HK-2 (cell line): ENCODE results near the gene MTERF2.

ENCODE experiments used
- DNase-seq: peaks from one replicate; pipeline ENCODE4 v3.0.0-alpha.2; 2018; ENCODE audit not compliant: unreplicated experiment

MTERF2 gene

GRCh38 chr12:106987846-106988245 lies 900 bp upstream of the MTERF2 start:
- DNase-seq = no peak

DNA sequence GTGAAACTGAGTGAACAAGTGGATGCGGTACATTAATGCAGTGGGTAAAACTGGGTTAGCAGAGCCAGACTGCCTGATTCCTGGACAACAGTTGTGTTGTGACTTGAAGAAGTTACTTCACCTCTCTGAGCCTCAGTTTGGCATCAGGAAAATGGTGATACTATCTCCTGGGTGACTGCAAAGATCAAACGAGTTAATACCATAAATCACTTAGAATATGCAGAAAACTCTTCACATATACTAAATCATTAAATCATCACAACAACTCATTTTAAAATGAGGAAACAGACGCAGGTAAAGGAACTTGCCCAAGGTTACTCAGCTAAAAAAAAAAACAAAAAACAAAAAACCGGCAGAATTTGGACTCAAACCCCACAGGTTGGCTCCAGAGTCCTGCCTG lies 811 bp downstream of the MTERF2 start:
- DNase-seq = no peak

GRCh38 chr12:106985479-106985878 lies 1.5 kb downstream of the MTERF2 start:
- no peak for DNase-seq

- no peak for DNase-seq
Observed at GRCh38 chr12:106984588-106985137, 2.3 kb downstream of the MTERF2 start.

GRCh38 chr12:106982229-106982628 lies 4.7 kb downstream of the MTERF2 start:
- DNase-seq = no peak

GRCh38 chr12:106981788-106982187 lies 5.2 kb downstream of the MTERF2 start:
- no peak for DNase-seq

DNA sequence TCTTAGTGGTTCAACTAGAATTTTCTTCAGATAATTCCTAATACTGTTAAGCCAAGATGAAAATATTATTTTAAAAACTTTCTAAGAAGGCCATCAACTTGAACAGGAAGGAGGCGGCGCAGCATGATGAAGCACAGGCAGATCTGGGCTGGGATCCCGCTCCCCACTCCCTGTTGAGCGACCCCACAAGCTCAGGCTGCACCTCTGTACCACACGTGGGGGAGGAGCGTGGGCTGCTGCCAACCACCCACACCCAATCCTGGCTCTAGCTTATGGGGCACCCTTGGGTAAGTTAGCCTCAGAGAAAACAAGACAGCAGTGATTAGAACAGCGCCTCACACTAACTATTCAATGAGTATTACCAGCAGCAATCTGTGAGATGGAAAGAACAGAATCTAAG lies 6.0 kb downstream of the MTERF2 start:
- DNase-seq = no peak

GRCh38 chr12:106978035-106978800 lies 8.7 kb downstream of the MTERF2 start:
- no peak for DNase-seq

DNA sequence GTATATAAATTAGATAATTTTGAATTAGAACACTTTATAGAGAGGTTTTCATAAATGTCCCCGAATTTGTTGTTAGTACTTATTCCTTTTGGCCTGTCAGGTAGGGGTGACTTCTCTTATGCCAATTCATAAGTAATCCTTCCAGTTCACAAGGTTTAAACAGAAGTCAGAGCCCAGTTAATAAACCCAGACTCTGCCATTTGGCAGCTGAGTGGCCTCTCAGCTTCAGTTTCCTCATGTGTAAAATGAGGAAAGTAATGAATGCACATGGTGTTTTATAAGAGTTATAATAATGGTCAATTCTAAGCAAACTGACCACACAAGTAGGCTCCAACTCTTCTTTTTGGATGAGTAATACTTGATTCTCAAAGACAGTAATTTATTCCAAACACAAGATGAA lies 10.3 kb downstream of the MTERF2 start:
- no peak for DNase-seq

DNA sequence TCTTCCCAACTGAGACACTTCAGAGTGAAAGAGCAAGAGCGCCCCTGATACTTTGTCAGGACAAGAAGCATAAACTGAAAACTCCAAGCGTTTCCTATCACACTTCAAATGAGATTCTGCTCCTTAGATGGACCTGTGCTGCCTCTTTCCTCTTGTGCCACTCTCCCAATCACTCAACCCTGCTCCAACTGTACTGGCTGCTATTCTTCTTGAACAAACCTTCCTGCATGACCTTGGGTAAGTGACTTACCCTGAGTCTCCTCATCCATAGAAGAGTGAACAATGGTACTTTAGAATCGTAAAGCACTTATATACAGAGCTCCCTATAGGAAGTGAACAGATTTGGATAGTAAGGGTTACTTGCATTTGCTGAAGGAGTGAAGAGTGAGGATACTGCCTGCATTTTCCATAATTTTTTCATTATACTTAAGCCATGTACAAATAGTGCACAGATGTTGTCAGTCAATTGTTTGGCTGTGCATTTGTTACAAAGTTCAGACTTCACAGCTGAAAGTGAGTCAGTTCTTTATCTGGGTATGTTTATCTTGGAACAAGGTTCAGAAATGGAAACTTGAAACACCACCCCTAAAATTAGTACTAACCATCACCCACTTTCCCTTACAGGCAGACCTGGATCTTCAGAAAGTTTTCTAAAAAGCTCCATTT lies 10.8 kb downstream of the MTERF2 start:
- no peak for DNase-seq

DNA sequence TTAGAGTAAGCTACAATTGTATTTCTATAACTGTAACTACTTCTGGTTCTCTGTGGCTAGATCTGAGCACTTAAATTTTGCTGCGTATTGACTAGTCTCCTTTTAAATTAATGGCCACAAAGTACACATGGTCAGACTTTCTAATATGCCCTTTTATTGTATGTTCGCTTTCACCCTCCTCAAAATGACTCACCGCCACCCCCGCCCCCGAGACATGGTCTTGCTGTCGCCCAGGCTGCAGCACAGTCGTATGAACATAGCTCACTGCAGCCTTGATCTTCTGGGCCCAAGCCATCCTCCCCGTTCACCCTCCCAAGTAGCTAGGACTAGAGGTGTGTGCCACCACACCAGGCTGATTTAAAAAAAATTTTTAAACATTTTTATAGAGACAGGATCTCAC lies 11.8 kb downstream of the MTERF2 start:
- no peak for DNase-seq

- DNase-seq = no peak
Observed at GRCh38 chr12:106974511-106974910, 12.4 kb downstream of the MTERF2 start.

DNA sequence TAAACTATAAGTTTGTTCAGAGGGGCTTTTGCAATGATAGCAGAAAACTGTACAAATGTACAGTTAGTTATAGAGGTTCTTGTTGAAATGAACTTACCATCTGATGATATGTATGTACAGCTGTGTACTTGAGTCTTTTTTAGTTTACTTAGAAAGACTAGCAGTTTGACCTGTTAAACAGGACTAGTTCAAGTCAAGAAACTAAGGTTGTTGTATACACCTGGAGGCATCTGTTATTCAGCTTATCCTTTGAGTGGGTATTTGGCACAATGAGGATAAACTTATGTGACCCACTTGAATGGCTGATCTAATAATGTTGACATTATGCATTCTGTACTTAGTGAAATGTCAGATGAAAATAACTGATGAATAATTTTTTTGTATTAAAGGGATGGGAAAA lies 13.4 kb downstream of the MTERF2 start:
- no peak for DNase-seq

DNA sequence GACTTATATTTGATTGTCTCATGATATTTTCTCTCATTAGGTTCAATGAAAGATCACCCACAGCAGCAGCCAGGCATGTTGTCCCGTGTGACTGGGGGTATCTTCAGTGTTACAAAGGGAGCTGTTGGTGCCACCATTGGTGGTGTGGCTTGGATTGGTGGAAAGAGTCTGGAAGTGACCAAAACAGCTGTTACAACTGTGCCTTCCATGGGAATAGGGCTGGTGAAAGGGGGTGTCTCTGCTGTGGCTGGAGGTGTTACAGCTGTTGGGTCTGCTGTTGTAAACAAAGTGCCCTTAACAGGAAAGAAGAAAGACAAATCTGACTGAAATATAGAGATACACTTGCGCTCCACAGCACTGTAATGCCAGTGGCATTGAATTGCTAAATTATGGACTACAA lies 15.9 kb downstream of the MTERF2 start:
- DNase-seq = no peak

GRCh38 chr12:106964526-106964925 lies 22.4 kb downstream of the MTERF2 start:
- no peak for DNase-seq

GRCh38 chr12:106962286-106962685 lies 24.7 kb downstream of the MTERF2 start:
- DNase-seq = no peak

- no peak for DNase-seq
Observed at GRCh38 chr12:106960443-106960842, 26.5 kb downstream of the MTERF2 start.

- DNase-seq = no peak
Observed at GRCh38 chr12:106957583-106957982, 29.4 kb downstream of the MTERF2 start.

DNA sequence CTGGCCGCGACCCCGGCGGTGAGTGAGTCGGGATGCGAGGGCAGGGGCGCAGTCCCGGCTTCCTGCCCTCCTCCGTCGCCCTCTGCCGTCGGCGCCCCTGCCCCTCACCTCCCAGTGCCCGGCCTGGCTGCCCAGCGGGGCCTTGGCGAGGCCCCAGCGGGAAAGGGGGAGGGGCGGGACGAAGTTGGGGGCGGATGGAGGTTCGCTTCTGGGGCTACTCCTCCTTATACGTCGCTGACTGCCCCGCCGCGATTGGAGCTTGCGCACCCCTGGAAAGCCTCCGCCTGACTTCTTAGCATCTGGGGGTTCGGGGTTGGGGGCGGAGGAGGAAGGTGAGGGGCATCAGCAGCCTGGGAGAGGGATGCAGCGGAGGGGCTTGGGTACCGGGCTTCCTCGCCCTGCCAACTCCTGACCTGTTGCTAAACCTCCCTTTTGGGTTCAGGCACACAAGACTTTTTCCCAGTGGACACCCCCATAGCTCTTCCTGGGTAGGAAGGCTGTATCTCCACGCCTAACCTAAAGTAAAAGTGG lies 30.8 kb downstream of the MTERF2 start:
- DNase-seq = no peak

DNA sequence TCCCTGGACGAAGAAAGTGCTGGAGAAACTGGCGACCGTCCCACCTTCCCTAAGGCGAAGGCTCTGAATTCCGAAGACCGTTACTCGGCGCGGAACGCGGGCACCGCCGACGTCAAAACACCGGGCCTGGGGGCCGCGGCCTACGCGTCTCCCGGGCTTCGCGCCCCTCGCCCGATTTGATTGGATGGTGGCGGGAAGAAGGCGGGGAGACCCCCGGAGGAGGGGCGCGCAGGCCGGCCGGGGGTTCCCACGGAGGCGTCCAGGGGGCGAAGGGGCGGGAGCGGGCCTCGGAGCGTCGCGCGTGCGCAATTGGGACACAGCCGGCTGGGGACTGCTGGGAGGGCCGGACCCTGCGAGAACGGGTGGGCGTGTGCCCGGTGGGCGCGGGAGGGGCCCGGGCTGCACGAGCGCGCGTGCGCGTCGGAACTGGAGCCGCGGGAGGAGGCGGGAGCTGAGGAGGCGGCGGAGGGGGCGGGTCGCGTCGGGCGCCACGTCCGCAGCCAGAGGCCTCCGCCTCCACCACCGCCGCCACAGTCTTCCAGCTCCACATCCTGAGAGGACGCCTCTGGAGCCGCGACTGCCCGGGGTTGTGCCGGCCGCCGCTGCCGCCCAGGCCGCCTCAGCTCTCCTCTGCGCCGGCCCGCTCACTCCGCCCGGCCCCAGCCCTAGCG lies 31.4 kb downstream of the MTERF2 start, which contains the start of gene TMEM263:
TMEM263 (plus strand) TSS at position 531 of the 671 bp plus-strand sequence. CDS start 11,210 bp downstream, outside the sequence.
- peak; percentile 97 for DNase-seq

DNA sequence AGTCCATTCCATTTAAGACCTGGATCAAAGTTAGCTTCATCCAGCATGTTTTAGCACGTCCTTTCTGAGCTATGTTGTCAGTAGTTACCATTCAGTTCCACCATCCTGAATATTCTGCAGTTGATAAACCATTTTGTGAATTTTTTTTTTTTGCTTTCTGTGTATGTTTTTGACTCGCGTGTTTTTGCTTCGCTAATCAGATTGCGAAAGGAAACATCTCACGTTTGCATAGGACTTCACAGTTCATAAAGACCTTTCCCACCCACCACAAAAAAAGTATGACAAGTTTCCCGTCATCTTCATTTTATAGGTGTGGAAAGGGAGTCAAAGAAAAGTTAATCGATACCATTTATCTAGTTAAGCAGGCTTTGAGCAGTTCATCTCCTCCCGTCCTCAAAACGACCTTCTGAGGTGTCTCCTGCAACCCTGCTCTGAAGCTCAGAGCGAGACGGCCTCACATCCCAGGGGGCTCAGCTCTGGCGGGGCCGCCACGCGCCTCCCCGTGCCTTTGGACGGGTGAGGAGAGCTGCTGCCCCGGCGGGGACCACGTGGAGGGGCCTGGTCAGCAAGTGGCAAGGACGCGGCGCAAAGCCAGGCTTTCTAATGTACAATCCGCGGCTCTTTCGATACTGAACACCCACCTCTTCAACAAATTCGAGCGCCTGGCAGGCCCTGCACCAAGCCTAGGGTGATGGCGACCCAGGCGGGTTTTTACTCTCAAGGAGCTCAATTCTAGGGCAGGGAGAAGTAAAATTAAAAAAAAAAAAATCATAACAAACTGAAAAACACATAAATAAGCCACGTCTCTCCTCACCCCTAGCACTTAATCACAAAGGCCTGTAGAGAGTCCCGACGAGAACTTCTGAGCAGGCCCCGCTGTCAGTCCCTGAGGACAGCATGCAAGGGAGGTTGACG lies 32.2 kb downstream of the MTERF2 start:
- DNase-seq = no peak
